GM19043 (cell line): ENCODE measurements around the gene DLGAP4.

Experiments
- ATAC-seq: cut with Tn5 transposase; IDR thresholded peaks from one replicate; pipeline ENCODE4 v1.9.1; 2021; ENCODE audit warnings: low read depth; ENCODE audit not compliant: unreplicated experiment

Gene DLGAP4

GRCh38 chr20:36399969-36400545, 93.9 kb downstream of the DLGAP4 start:
- ATAC-seq = no peak

GRCh38 chr20:36400909-36401735, 95.0 kb downstream of the DLGAP4 start:
- ATAC-seq = no peak

- no peak for ATAC-seq
Measured at GRCh38 chr20:36402708-36403107, 96.6 kb downstream of the DLGAP4 start.

- no peak for ATAC-seq
Measured at GRCh38 chr20:36404435-36404978, 98.4 kb downstream of the DLGAP4 start.

GRCh38 chr20:36405255-36405654, 99.1 kb downstream of the DLGAP4 start:
- ATAC-seq = no peak

- ATAC-seq = no peak
Measured at GRCh38 chr20:36407199-36407733, 101.1 kb downstream of the DLGAP4 start.

- ATAC-seq = no peak
Measured at GRCh38 chr20:36408219-36408618, 102.1 kb downstream of the DLGAP4 start.

- ATAC-seq = no peak
Measured at GRCh38 chr20:36411861-36412454, 105.8 kb downstream of the DLGAP4 start.

GRCh38 chr20:36415475-36416002, 109.4 kb downstream of the DLGAP4 start:
- no peak for ATAC-seq

- ATAC-seq = no peak
Measured at GRCh38 chr20:36418711-36419110, 112.6 kb downstream of the DLGAP4 start.

GRCh38 chr20:36421641-36422040, 115.5 kb downstream of the DLGAP4 start:
- ATAC-seq = no peak

- no peak for ATAC-seq
Measured at GRCh38 chr20:36424314-36424713, 118.2 kb downstream of the DLGAP4 start.

- no peak for ATAC-seq
Measured at GRCh38 chr20:36425166-36425565, 119.0 kb downstream of the DLGAP4 start.

- ATAC-seq = no peak
Measured at GRCh38 chr20:36431604-36432003, 125.5 kb downstream of the DLGAP4 start.

- ATAC-seq = no peak
Measured at GRCh38 chr20:36432096-36432495, 126.0 kb downstream of the DLGAP4 start.

- ATAC-seq = no peak
Measured at GRCh38 chr20:36434383-36434782, 128.2 kb downstream of the DLGAP4 start.

- no peak for ATAC-seq
Measured at GRCh38 chr20:36435124-36435523, 129.0 kb downstream of the DLGAP4 start.

- no peak for ATAC-seq
Measured at GRCh38 chr20:36435592-36436541, 129.7 kb downstream of the DLGAP4 start.

GRCh38 chr20:36439040-36439730, 133.0 kb downstream of the DLGAP4 start:
- no peak for ATAC-seq
